Right ventricle myocardium inferior (tissue), 1 donor: Measurements from ENCODE around the gene SMARCC2. TPM values are rescaled to one million over a fixed set of nuclear protein-coding genes. Genes with fewer than 3 reads are reported as not detected.
"Not testable (repeated sequence)": the region's sequence is repeated elsewhere in the genome, so short reads cannot be mapped to it uniquely, and the experiment has no call there.

Experiments
- ATAC-seq: fragments of 200-7000 bp; cut with Tn5 transposase; one replicate; pipeline ENCODE4 v1.9.1; 2020; ENCODE audit warnings: mild to moderate bottlenecking, moderate library complexity
- DNase-seq: peaks from one replicate; pipeline ENCODE4 v3.0.0; 2021; ENCODE audit errors: missing footprints
- intact Hi-C: fragments of 100-400 bp; cut with DNase I; formaldehyde crosslinking; loops from one replicate; pipeline ENCODE4 v1.11.0; 2022
- total RNA-seq: library from RNA; stranded (reverse); fragmentation: NEBNext Ultra II Directional; extraction: Animal tissue kit (Norgen Biotek cat#: 25700); gene quantifications from one replicate; pipeline ENCODE4 v1.2.1, GENCODE V29; 2021
- donor health status: DM: no; HTN: yes; CAD: no; lungs with severe emphysema.

Gene SMARCC2
- total RNA-seq, 1 donor from 2014 or later: 68.8 TPM

DNA sequence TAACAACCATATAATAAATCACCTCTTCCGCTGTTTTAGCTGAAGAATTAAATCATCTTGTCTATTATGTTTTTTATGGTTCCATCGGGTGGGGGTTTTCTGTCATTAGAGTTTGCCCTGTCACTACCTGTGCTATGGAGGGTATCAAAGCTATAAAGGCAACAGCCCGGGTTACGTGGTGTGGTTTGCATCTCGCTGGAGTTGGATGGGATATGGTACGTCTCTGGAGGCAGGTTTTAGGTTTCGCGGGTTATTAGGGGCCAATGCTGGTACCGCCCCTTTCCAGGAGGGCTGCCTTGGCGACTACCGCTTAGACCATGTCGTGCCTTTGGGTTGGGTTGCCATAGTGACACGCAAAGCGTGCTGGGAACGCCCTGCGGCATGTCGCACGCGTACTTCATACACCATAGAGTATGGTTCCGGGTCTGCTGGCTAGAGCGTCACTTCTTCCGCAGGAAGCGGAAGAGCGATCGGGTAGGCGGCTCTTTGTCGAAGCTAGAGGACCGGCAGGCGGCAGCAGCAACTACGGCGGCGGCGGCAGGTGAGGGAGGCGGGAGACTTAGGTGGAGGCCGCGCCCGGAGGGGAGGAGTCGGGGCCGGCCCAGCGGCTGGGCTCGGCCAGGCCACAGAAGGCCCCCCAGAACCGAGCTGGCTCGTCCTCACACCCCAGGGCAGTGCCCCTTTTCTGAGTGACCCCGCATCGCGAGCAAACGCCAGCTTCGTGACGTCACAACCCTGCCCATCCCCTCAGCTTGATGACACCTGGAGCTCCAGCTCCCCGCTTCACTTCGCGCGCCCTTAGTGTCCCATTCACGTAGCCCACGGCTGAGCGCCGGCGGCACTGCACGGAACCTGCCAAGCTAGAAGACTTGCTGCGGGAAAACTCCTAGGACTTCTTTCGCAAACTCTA is 71.2 kb downstream of the SMARCC2 start, which contains the start of gene ZC3H10:
TSS of gene ZC3H10 (plus strand) at position 489 of the 910 bp plus-strand sequence. CDS start 2,297 bp downstream, outside the sequence.
- DNase-seq (peak; percentile 98), ATAC-seq (peak; percentile 87)
- intact Hi-C loops: loop anchor here (2.0 to 5.0 kb wide), 4 partner anchors 39 to 376 kb away; partner anchors contain the start of genes CS, GDF11, MYL6 and RPS26

DNA sequence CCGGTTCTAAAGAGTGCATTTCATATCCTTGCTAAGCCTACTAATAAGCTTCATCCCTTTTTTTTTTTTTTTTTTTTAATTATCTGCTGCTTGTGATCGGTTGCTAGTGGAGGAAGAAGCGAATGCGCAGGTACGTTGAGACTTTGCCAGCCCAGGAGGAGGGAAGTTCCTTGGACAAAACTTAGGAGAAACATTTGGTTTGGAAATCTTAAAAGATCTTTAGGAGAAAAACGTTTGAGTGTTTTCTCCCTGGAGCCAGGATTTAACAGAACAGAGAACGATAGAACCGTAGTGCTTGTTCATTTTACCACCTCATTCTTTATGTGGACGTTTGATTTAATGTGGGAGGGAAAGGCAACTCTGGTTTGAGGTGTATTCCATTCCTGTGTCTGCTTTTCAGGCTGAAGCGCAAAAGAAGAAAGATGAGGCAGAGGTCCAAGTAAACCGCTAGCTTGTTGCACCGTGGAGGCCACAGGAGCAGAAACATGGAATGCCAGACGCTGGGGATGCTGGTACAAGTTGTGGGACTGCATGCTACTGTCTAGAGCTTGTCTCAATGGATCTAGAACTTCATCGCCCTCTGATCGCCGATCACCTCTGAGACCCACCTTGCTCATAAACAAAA is 72.1 kb downstream of the SMARCC2 start:
- ATAC-seq, DNase-seq: not testable (repeated sequence)
- intact Hi-C loops: loop anchor here (5.0 kb wide), 3 partner anchors 40 to 375 kb away; partner anchors contain the start of genes GDF11, MYL6 and RPS26

DNA sequence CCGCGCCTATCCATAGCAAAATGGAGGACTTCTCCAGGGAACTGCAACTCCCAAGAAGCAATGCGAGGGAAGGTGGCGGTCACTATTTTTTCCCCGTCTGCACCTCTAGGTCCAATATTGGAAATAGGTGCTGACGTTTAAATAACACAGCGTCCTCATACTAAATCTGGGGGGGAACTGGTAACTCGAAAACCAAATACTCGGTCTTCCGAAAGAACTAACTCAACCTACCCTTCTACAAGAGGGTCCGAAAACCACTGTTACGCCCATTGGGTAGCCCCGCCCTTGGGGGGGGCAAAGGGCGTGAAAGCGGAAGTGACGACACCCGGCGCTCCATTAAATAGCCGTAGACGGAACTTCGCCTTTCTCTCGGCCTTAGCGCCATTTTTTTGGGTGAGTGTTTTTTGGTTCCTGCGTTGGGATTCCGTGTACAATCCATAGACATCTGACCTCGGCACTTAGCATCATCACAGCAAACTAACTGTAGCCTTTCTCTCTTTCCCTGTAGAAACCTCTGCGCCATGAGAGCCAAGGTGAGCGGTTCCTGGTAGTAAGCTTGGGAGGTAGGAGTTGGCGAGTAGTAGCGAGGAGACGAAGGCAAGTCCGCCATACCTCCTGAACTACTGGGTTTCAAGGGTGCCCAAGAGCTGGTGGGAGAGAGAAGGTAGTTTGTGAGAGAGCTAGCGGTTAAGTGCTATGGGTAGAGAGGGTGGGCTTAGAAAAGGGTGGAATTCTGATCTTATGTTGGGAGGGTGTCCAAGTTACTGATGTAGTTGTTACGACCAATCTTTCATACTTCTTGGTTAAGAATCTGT is 72.8 kb downstream of the SMARCC2 start, which contains the start of gene RPL41:
TSS of gene RPL41 (plus strand) at position 367 of the 815 bp plus-strand sequence.
- DNase-seq: peak; percentile 95
- peak; percentile 81 for ATAC-seq
- intact Hi-C loops: loop anchor here (1.0 to 5.0 kb wide), 4 partner anchors 37 to 374 kb away; partner anchors contain the start of genes GDF11, MYL6 and RPS26

DNA sequence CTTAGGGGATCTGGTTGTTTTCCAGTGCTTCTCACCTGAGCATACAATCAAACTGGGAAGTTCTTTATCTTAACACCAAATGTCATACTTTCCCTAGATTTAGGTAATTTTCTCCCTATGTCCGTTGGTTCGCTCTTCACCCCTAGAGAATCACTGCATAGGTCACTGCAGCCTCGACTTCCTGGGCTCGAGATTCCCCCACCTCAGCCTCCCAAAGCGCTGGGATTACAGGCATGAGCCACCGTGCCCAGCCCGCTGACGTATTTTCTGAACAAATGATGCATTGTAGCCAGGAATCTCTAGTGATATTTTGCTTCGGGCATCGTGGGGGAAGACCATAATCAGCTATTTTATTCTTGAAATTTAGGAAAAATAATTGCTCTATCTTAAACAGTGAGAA is 74.0 kb downstream of the SMARCC2 start:
- no peak for ATAC-seq
- no peak for DNase-seq
- intact Hi-C loops: loop anchor here (5.0 kb wide), 3 partner anchors 42 to 373 kb away; partner anchors contain the start of genes GDF11, MYL6 and RPS26

DNA sequence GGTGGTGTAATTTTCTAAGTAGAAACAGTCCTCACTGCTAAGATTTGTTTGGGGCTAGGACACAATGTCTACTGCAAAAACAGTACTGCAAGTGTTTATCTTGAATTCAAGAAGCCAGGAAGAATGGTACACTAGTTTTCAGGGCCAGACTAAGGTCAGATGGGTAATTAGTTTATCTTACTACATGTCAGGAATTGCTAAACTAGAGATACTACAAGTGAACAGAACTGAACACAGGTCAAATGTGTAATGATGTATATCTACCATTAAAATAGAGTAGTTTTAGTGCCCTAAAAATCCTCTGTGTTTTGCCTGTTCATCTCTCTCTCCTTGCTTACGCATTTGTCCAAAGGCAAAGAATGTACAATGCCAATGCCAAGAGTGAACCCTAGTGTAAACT is 75.2 kb downstream of the SMARCC2 start:
- no peak for ATAC-seq
- DNase-seq: no peak
- intact Hi-C loops: no loop called here

Other genes with a start within 250 kb of the SMARCC2 start
- gene PMEL, start 223.4 kb downstream of the SMARCC2 start, total RNA-seq: not detected
- gene CDK2, start 222.7 kb downstream of the SMARCC2 start, total RNA-seq: 11.6 TPM
- 113 TPM for gene RAB5B, start 215.4 kb downstream of the SMARCC2 start, total RNA-seq
- gene SUOX, start 192.2 kb downstream of the SMARCC2 start, total RNA-seq: 28.1 TPM
- gene IKZF4, start 168.4 kb downstream of the SMARCC2 start, total RNA-seq: 9.5 TPM
- gene RPS26, start 147.6 kb downstream of the SMARCC2 start, total RNA-seq: 35.5 TPM
- gene ERBB3, start 109.3 kb downstream of the SMARCC2 start, total RNA-seq: 2.8 TPM
- 69.7 TPM for gene PA2G4, start 84.9 kb downstream of the SMARCC2 start, total RNA-seq
- gene RPL41, start 72.8 kb downstream of the SMARCC2 start, total RNA-seq: 2,099 TPM
- 7.3 TPM for gene ZC3H10, start 71.2 kb downstream of the SMARCC2 start, total RNA-seq
- 33.6 TPM for gene ESYT1, start 61.2 kb downstream of the SMARCC2 start, total RNA-seq
- gene MYL6B, start 36.9 kb downstream of the SMARCC2 start, total RNA-seq: 45.8 TPM
- 673 TPM for gene MYL6, start 31.1 kb downstream of the SMARCC2 start, total RNA-seq
- 53.8 TPM for gene RNF41, start 32.4 kb upstream of the SMARCC2 start, total RNA-seq
- 22.2 TPM for gene NABP2, start 34.9 kb upstream of the SMARCC2 start, total RNA-seq
- gene SLC39A5, start 40.6 kb upstream of the SMARCC2 start, total RNA-seq: not detected
- 23.9 TPM for gene ANKRD52, start 68.9 kb upstream of the SMARCC2 start, total RNA-seq
- gene COQ10A, start 77.5 kb upstream of the SMARCC2 start, total RNA-seq: 130 TPM
- 799 TPM for gene CS, start 110.8 kb upstream of the SMARCC2 start, total RNA-seq
- 36.5 TPM for gene CNPY2, start 126.5 kb upstream of the SMARCC2 start, total RNA-seq
- gene PAN2, start 144.5 kb upstream of the SMARCC2 start, total RNA-seq: 45.1 TPM
- gene IL23A, start 149.4 kb upstream of the SMARCC2 start, total RNA-seq: not detected
- gene STAT2, start 170.6 kb upstream of the SMARCC2 start, total RNA-seq: 31.6 TPM
- gene APOF, start 173.4 kb upstream of the SMARCC2 start, total RNA-seq: not detected